Cortex of kidney (tissue), 1 donor: ENCODE results near the gene HOXC10.

Source experiments
- DNase-seq: peaks from one replicate; lab custom pipeline; 2025; lab: John Stamatoyannopoulos, UW

The HOXC10 gene

DNA sequence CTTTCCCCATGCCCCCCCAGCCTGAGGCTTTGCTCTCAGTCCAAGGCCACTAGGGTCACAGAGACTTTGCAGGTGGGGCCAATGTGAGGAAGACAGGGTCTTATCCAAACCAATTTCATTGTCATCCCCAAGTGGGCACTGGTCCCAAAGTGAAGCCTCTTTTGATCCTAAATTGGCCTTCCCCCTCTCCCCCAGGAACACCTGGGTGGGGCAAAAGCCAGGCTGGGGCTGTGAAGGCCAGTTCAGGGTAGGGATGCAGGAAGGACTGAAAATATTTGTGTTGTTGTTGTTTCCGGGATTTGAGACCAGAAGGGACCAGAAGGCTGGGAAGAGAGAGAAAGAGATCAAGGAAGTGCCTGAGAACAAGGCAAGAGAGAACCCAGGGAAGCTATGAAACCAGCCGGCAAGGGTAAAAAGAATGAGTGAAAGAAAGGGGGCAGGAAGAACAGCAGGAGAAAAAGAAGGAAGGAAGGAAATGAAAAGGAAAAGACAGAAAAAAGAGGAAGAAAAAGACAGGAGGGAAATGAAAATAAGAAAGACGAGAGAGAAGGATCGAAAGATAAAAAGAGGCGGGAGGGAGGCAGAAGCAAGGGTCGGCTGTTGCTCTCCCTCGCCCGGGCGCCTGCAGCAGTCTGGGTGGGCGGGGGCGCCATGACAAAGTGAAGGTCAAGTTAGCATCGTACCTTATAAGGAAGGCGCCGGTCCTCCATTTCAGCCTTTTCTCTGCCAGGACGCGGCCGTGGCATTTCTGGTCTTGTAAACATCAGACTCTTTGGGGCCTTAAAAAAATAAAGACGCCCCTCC lies 19.5 kb upstream of the HOXC10 start:
- DNase-seq, result no peak

DNA sequence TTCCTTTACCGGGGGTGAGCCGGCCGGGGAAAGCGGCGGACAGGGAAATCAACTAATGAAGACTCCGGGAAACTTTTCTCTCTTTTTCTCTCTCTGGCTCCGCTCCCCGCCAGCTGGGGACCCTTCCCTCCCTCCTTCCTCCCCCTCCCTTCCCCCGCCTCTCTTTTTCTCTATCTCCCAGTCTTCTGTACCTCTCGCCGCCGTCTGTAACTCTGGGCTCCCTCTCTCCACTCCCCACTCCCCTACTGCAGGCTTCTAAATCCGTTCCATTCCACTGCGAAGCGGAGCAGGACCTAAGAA lies 18.9 kb upstream of the HOXC10 start:
- no peak for DNase-seq

DNA sequence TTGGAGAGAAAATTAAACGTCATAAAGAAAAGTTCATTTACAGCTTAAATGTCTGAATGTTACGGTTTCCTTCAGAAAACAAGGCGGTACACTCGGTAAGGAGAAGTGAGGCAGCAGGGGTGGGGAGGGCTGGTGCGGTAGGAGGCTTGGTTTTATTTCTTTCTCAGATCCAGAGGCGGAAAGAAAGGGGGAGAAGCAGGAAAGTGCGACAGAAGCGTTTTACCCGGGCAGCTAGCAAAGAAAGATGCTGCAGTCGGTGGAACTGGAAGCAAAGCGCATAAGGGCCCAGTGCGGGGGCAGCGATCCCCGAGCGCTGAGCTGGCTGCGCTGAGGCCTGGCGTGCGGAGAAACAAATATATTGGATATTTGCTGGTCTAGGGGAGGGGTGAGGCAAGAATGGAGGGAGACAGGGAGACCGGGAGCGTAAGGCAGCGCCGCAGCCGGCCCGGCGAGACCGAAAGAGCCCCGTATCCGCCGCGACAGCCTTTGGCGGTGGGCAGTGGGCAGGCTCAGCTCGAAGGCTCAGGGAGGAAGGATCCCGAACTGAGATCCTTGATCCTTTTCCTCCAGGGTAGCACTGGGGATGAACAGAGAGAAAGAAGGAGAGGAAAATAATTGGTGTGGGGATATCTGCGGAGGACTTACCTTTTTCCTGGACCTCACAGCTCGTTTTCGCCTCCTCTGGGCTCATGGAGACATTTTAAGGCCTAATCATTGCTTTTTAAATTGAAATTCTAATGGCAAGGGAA lies 18.4 kb upstream of the HOXC10 start:
- no peak for DNase-seq

DNA sequence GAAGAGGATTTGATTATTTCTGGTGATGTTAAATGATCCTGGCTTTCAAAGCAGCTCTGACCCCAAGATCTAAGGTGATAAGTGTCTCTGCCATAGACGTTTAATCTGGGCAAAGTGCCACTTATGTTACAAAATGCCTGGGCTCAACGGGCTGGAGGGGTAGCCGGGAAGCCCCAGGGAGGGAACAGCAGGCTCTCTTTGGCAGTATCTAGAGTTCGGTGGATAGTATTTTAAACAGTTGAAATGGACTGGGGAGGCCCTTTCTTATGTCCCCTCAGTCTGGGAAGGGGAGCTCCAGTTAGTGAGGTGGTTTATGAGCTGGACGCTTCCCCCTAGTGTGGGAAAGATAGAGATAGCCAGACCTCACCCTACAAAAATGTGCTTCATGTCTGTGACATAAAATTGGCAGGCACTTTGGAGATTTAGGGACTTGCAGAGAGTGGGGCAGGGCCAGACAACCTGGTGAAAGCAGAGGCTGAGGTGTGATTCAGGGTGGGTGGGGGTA lies 17.5 kb upstream of the HOXC10 start:
- DNase-seq, result no peak

DNA sequence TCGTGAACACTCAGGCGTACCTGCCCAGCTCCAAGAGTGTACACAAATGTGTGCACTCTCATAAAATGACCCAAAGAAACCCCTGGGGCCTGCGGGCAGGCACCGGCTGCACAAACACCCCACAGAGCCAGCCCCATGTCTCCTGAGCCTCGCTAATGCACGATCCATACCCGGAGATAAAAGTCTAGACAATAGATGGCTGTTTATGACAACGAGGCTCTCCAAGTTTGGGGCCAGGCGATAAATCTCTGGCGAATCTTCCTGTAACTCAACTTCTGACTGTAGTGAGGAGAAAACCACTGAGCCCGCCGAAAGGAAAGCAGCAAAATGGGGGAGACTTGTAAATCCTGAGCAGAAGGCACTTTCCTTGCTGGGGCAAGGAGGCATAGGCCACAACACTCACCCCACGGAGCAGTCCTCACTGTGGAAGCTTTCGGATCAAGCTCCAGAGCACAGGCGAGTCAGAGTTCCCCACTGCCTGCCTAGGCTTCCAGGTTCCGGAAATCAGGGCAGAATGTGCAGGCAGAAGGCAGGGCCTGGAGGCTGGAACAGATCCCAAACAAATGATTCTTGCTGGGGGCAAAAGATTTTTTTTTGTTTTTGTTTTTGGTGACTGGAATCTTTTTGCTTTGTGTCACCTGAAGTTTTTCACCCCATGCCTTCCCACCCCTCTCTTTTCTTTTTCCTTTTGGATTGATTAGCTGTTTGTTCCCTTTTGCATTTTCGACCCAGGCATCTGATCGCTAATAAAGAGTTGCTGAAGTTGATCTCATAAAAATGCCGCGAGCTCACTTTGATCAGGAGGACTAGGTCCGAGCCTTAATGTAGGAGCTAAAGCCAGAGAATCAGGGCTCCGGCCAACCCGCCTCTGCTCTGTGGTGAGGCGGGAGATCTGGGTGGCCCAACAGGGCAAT lies 16.5 kb upstream of the HOXC10 start:
- DNase-seq, result no peak

DNA sequence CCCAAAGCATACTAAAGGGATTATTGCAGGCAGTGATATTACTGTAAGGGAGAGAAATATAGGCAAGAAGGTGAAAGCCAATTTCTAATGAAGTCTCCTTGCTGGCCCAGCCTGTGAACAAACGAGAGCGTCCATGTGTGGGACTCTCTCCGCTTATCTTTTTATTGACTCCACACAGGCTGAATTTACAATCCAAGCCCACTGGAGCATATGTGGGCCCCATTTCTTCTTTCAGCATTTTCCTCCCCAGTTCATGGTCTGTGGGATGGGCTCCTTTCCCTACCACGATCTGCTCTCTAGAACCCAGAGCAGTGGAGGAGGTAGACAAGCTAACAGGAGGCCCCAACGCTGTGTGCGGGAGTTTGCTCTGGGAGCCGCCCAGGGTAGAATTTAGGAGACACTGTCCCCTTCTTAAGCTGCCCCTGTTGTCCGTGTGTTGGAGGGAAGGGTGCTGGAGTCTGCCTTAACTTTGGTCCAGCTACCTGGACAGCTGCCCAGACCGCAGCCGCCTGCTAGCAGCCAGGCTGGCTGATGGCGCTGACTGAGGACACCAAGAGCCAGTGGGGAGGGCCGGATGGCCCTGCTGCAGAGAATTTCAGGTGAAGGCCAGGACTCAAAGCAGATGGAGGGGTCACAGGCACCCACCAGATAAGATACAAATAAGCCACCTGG lies 15.2 kb upstream of the HOXC10 start:
- no peak for DNase-seq

DNA sequence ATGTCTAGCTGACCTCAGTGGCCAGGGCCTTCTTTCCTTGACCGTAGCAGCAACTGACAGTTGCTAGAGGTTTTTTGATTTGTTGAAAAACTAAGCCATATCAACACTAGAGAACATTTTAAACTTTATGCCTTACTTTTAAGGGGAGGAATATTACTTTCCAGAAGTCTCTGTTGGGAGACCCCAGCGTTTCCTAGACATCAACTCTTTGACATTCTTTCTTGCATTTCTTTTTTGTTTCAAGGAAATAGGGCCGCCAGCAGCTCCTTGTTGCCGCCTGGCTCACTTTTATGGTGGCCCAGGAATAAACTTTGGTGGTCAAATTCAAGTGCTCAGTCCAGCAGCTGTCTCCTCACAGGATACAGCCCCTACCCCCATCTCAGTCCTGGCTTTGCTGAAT lies 14.5 kb upstream of the HOXC10 start:
- DNase-seq, result no peak

DNA sequence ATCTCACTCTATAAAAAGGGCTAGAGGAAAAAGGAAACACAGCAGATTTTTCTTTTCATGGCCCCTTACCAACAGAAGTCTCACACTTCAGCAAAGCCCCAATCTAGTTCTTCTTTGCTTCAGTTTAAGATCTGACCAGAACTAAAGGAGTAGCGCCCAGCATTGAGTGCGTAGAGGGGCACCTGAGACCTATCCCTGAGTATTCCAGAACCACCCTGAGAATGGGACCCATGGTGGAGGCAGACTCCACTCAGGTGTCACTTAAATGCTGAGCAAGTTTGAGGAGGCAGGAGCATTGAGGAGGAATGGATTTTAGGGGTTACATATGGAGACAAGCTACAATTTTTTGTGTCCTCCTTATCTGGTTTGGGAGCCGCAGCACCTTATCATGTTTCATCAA lies 13.8 kb upstream of the HOXC10 start:
- DNase-seq, result no peak

DNA sequence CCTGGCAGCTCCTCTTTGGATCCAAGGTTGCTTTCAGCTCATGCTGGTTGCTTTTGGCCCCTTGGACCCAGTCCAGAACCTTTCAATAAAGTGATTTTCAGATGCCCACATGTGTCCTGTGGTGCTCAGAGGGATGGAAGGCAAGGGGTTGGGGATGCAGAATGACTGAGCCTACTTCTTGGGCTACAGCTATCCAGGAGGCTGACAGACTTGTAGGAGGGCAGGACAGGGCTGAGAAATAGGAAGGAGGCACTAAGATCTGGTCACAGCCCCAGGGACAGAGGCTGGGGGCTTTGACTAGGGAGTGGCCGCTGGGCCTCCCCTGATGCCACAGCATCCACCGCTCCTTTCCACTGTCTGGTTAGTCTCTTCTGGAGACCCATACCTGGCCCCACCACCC lies 13.3 kb upstream of the HOXC10 start:
- DNase-seq, result no peak

DNA sequence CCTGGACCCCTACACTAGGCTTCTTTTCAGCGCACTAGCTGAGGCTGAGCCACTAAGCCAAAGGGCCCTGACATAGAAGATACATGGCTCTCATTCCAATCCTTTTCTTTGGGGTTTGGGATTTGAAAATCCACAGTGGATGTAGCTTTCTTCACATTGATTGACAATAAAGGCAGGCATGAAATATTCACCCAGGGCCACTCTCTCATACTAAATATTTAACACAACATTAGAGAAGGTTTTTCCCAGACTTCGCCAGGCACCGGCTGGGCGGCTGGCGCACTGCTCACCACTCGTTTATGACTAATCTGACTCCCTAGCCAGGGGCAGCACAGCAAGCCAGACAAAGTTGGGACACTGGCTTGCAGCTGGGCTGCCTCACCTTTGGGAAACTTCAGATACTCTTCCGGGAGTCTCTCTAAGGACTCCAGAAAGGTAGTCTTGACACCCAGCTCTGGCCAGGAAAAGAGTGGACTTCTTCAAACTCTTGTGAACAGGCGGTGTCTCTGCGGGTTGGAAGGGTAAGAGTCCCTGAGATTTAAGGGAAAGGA lies 12.7 kb upstream of the HOXC10 start:
- DNase-seq, result no peak

DNA sequence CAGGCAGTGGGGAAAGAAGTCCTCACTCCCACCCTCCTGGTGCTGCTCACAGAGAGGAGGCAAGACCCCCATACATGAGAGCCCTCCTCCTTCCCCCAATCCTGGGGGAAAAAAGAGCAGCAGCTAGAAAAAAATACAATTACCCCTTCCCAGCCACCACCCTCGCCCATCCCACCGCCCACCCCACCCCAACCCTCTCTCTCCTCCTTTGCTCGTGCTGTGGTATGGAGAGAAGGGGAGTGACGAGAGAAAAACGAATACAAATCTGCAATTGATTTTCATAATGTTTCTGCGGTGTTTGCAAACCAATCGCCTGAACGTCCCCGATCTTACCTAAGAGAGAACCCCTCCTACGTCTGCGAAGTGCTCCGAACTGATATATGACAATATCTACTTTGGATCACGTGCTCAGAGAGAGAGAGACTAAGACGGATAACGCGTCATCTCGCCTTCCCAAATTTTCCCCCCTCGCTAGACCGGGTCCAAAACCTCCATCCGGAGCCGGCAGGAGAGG lies 12.2 kb upstream of the HOXC10 start, which contains the start of gene HOXC11:
HOXC11 (plus strand) TSS at position 405 of the 514 bp plus-strand sequence. CDS start 116 bp downstream, outside the sequence.
- DNase-seq, result no peak

DNA sequence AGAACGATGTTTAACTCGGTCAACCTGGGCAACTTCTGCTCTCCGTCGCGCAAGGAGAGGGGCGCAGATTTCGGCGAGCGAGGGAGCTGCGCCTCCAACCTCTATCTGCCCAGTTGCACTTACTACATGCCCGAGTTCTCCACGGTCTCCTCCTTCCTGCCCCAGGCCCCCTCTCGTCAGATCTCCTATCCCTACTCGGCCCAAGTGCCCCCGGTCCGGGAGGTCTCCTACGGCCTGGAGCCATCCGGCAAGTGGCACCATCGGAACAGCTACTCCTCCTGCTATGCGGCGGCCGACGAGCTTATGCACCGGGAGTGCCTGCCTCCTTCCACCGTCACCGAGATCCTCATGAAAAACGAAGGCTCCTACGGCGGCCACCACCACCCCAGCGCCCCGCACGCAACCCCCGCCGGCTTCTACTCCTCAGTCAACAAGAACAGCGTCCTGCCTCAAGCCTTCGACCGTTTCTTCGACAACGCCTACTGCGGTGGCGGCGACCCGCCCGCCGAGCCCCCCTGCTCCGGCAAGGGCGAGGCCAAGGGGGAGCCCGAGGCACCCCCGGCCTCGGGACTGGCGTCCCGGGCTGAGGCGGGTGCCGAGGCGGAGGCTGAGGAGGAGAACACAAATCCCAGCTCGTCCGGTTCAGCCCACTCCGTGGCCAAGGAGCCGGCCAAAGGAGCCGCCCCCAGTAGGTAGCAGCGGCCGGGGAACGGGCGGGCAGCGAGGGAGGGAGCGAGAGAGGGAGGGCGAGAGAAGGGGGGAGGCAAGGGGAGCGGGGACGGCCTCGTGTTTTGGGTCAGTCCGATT lies 11.5 kb upstream of the HOXC10 start:
- no peak for DNase-seq

DNA sequence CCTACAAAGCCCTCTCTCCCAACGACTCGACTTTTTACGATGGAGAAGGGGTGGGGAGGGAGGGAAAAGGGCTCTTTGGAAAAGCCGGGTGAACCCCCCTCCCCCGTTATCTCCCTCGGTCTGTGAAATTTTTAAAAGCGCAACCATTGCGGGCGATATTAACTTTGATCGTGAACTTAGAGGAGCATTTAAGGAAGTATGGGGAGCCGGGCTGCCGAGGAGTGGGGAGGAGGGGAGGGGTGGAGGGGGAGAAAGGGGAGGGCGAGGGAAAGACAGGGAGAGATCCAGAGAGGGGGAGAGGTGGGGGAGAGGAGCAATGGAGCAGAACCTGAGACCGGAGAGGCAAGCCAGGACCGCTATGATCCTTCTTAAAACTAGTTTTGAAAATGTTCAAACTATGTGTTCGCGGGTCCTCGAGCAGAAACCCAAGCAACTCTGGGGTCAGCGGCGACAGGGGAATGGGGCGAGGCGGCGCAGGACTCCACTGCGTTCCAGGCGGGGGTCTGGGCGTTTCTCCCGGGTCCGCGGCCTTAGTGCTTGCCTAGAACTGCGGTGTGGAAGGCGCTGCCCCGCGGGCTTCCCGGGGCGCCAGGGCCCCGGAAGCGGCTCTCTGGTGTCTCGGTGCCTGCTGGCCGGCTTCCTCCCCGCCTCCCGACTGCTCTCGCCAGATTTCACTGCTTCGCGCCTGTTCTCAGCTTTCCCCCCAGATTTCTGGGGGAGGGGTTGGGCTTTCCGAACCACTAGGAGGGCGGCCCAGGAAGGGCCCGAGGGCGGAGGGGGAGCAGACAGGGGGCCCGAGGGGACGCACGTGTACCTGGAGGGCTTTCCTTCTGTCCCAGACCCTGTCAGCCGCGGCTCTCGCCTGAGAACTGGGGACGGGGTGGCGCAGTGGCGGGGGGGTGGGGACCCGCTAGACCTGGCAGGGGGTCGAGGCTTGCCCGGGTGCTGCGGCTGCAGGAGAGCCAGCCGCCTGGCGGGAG lies 10.6 kb upstream of the HOXC10 start, which contains the start of gene HOTAIR:
HOTAIR (minus strand) TSS at position 871 of the 980 bp plus-strand sequence.
- no peak for DNase-seq

DNA sequence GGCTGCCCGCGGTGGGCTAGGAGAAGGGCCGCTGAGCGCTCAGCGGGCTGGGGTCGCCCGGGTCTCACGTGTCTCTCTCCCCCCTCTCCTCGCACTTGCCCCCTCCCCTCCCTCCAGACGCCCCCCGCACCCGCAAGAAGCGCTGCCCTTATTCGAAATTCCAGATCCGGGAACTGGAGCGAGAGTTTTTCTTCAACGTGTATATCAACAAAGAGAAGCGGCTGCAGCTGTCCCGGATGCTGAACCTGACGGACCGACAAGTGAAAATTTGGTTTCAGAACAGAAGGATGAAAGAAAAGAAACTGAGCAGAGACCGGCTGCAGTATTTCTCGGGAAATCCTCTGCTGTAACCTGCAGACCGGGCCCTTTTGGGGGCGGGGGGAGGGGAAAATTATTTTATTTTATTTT lies 9.9 kb upstream of the HOXC10 start:
- no peak for DNase-seq

DNA sequence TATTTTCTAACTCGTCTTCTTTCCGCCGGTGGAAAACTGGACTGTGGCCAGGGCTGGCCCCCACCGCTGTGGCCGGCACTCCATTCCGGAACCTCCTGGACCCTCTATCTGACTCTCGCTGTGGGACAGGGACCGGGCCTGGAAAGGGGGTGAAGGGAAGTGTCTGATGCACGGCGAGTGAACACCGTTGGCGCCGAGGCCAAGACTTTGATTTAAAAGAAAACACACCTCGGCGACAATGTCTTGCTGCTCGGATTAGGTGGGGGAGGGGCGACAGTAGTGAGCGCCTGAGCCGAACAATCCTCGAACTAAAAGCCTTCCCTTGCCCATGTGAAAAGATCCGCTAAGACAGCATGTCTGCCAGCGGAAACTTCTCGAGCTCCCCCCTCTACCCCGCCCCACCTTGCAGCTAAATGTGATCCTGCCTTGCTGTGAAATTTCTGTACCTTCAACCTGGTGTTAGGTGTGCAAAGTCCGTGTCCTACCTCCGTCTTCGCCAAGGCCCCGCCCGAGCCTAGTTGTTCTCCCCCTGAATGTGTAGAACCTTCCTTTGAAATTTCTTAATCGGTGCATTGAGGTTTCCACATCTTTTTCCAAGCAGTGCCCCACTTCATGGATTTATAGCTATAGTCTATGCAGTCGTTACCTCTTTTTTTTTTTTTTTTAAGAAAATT lies 9.3 kb upstream of the HOXC10 start:
- DNase-seq, result no peak

DNA sequence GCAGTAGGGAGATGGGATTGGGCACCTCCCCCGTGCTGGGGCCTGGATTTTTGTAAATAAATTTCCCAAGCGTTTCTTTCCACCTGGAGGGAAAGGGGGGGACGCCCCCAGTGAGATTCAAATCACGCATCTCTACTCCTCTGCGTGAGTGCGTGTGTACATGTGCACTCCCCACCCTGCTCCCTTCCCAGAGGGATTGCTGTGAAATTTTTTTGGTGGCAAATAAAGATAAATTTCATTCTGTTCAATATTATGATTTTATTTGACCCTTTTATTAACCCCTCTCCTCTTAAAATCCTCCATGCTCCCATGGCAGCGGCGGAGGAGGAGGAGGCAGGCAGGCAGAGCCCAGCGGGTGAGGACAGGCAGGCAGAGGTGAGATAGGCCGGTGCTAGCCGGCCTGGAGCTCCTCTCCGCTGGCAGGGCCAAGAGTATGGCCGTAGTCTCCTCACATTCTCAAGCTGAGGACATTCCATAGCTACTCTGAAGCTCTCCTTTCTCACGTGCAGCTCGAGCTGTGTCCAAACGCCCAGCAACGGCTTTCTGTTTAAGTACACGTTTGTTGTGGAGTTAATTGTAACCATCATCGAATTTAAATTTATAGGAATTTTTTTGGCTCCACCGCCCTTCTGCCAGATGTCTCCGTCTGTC lies 8.6 kb upstream of the HOXC10 start:
- DNase-seq, result no peak

DNA sequence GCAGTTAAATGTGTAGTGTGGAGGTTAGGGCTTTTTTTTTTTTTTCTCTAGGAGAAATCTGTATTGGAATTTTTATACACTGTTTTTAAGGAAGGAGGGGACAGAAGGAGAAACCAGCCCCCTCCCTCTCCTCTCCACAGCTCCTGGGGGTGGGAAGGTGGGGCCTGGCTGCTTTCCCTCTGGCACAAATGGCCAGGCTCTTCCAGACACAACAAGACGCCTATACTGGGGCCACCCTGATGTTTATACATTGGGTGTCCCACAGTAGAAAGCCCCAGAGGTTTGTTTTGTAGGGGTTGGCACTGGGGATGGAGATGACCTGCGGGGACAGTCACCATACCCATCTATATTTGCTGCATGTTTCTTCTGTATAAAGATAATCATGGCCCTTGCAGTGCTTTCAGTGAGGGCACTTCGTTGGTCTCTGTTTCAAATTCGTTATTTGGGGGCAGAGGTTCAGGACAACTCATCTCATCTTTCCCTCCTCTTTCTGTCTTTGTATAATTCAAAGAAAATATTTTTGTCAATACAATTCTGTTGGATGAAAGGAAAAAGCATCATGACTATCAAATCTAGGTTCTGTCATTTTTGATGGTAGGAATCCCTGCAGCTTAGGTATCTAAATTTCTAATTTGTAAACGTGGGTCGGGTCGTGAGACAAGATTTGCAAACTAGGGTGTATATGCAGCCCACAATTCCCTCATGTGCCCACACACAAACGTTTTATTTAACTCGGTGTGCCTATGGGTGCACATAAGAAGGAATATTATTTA lies 7.9 kb upstream of the HOXC10 start:
- DNase-seq, result no peak
